ENCODE measurements around the gene TNFRSF1B. TPM values are rescaled to one million over a fixed set of nuclear protein-coding genes. Genes with fewer than 3 reads are reported as not detected.

Gene TNFRSF1B
- total RNA-seq, 1 donor from 2014 or later = under 0.01 TPM

DNA sequence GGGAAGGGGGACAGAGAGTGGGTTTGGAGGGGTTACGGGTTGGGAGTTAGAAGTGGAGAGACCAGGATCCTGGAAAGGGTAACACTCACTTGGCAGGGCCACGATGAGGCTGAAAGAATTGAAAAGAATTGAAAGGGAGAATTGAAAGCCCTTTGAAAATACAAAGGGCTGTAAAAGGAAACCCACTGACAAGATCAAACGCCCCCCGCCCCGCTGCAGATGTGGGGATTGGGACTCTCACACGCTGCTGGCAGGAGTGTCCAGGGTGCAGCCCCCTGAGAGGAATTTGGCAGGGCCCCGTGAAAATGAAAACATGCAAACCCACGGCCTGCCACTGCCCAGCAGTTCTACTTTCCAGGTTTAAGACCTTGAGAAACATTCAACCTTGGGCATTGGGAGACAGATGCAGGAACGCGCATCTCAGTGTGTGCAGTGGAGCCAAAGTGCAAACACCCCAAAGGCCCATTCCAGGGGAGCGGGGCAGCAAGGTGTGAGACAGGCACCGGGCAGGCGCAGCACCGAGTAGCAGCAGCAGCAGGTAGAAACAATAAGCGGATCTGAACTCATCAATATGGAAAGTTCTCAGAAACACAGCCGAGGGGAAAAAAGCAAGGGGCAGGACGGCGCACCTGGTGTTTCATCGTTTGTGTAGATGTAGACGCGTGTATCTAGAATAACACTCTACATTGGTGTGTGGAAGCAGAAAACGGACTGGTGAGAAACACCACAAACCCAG, 8.3 kb upstream of the TNFRSF1B start:
- Histone ChIP-seq H3K36me3 (ENCODE audit: control insufficient read depth, insufficient read depth, low read length) (no peaks in the 10 kb centered on the region), H3K27me3 (ENCODE audit: control insufficient read depth, insufficient read depth, low read length) (peaks cover 6% of the 10 kb centered on the region), H3K4me3 (ENCODE audit: low read depth, low read length) (no peak overlapping the region)
- no peak for FAIRE-seq
- no peak for DNase-seq (ENCODE audit: low read depth)
- TF ChIP-seq CTCF (IDR thresholded peaks at IDR 0.05; ENCODE audit: insufficient read depth, low read length, severe bottlenecking) = no peak

DNA sequence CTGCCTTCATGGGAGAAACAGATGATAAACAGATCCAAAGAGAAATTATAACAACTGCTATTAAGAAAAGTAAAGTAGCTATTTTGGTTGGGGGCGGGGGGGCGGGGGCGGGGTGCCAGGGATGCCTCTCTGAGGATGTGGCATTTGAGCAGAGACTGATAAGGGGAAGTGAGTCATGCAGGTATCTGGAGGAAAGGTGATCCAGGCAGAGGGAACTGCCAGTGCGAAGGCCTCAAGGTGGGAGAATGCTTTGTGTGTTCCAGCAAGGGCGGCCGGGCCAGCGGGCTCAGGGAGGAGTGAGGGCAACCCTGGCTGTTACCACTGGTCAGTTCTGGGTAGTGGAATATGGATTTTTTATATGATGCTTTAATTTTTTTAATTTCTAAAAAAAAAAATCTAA, 7.0 kb upstream of the TNFRSF1B start:
- TF ChIP-seq CTCF (IDR thresholded peaks at IDR 0.05; ENCODE audit: insufficient read depth, low read length, severe bottlenecking) = no peak
- DNase-seq (ENCODE audit: low read depth) (peak; percentile 34), FAIRE-seq (no peak)
- Histone ChIP-seq H3K4me3 (ENCODE audit: low read depth, low read length) (no peak overlapping the region), H3K36me3 (ENCODE audit: control insufficient read depth, insufficient read depth, low read length) (no peaks in the 10 kb centered on the region), H3K27me3 (ENCODE audit: control insufficient read depth, insufficient read depth, low read length) (peaks cover 6% of the 10 kb centered on the region)

- TF ChIP-seq CTCF (IDR thresholded peaks at IDR 0.05; ENCODE audit: insufficient read depth, low read length, severe bottlenecking) = no peak
- no peaks in the 10 kb centered on the region for H3K36me3 ChIP-seq (ENCODE audit: control insufficient read depth, insufficient read depth, low read length)
- DNase-seq (ENCODE audit: low read depth) (no peak), FAIRE-seq (no peak)
- H3K4me3 ChIP-seq (ENCODE audit: low read depth, low read length) = no peak overlapping the region
- H3K27me3 ChIP-seq (ENCODE audit: control insufficient read depth, insufficient read depth, low read length) = peaks cover 11% of the 10 kb centered on the region
These were observed 5.5 kb upstream of the TNFRSF1B start for GRCh38 chr1:12161324-12161661.

GRCh38 chr1:12161662-12162458, 4.9 kb upstream of the TNFRSF1B start:
- FAIRE-seq (no peak), DNase-seq (ENCODE audit: low read depth) (peak; percentile 76)
- Histone ChIP-seq H3K4me3 (ENCODE audit: low read depth, low read length) (no peak overlapping the region), H3K36me3 (ENCODE audit: control insufficient read depth, insufficient read depth, low read length) (no peaks in the 10 kb centered on the region), H3K27me3 (ENCODE audit: control insufficient read depth, insufficient read depth, low read length) (peaks cover 12% of the 10 kb centered on the region)
- no peak for TF ChIP-seq CTCF (IDR thresholded peaks at IDR 0.05; ENCODE audit: insufficient read depth, low read length, severe bottlenecking)

DNA sequence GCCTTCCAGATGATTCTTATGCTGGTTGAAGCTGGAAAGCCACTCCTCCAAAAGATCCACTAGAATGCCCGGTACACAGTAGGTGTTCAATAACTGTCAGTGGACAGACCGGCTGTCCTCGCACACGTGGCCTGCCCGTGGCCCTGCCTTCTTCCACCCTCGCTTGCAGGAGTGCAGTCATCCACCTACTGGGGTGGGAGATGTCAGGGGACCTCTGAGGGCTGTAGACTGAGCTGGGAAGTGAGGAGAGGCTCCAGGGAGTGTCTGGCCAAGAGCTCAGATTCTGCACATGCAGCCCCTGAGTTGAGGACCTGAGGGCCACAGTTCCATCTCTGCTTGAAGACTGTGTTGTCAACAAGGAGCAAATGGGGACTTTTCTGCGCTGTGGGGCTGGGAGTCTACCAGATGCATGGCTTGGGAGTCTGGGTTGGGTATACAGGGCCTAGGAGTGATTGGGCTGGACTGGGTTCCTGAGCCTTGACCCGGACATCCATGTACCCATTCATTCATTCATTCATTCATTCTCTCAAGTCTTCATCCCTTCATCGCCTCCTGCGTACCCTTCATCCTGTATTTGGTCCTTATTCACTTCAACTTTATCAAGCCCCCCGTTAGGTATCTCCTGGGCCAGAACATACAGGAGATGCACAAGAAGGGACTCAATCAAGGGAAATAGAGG, 4.2 kb upstream of the TNFRSF1B start:
- Histone ChIP-seq H3K4me3 (ENCODE audit: low read depth, low read length) (no peak overlapping the region), H3K27me3 (ENCODE audit: control insufficient read depth, insufficient read depth, low read length) (peaks cover 16% of the 10 kb centered on the region), H3K36me3 (ENCODE audit: control insufficient read depth, insufficient read depth, low read length) (no peaks in the 10 kb centered on the region)
- no peak for TF ChIP-seq CTCF (IDR thresholded peaks at IDR 0.05; ENCODE audit: insufficient read depth, low read length, severe bottlenecking)
- DNase-seq (ENCODE audit: low read depth) (no peak), FAIRE-seq (no peak)
